Activated T-helper 9 cell treated with anti-CD3 and anti-CD28 coated beads, Interleukin-2, amount 50 U/mL, for 16 hours (primary cell): Measurements from ENCODE around the gene ERO1A.
"Not testable (repeated sequence)": the region's sequence is repeated elsewhere in the genome, so short reads cannot be mapped to it uniquely, and the experiment has no call there.

ENCODE experiments used
- DNase-seq: peaks from one replicate; pipeline ENCODE4 v3.0.0-alpha.2; 2020; ENCODE audit warnings: low read depth

Gene ERO1A, protein sequence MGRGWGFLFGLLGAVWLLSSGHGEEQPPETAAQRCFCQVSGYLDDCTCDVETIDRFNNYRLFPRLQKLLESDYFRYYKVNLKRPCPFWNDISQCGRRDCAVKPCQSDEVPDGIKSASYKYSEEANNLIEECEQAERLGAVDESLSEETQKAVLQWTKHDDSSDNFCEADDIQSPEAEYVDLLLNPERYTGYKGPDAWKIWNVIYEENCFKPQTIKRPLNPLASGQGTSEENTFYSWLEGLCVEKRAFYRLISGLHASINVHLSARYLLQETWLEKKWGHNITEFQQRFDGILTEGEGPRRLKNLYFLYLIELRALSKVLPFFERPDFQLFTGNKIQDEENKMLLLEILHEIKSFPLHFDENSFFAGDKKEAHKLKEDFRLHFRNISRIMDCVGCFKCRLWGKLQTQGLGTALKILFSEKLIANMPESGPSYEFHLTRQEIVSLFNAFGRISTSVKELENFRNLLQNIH

GRCh38 chr14:52695481-52696091 is at the start of gene ERO1A:
Gene ERO1A, minus strand, starts transcription at chr14:52695558. Its CDS starts 77 bp downstream, at chr14:52695481.
- peak; percentile 53 for DNase-seq

DNA sequence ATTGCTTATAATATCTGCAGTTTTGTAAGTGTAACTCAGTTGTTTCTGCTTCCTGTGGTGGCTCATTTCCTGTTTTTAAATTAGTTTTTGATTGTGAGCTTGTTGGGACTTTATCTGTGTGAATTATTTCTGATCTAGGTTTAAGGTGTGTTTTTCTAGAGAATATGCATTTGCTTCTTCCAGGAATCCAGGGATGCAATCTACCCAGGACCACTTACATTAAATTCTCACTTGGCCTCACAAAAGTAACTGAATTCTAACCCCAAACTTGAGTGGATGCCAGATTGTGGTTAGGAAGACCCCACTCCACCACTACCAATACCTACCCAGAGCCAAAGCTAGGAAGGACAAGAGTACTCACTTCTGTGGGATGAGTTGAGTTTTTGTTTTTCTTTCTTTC is 46.5 kb upstream of the ERO1A start:
- no peak for DNase-seq

DNA sequence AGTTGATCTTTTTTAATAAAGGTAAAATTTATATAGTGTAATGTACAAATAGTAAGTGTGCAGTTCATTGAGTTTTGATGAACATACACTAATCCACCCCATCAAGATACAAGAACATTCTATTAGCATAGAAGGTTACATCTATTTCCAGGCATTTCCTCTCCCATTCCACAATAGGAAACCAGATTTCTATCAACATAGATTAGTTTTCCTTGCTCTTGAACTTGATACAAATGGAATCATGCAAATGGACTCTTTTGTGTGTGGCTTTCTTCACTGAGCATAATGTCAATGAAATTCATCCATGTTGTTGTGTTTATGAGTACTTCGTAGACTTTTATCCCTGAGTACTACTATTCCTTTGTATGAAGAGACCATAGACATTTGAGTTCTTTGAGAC is 45.4 kb upstream of the ERO1A start:
- DNase-seq = no peak

DNA sequence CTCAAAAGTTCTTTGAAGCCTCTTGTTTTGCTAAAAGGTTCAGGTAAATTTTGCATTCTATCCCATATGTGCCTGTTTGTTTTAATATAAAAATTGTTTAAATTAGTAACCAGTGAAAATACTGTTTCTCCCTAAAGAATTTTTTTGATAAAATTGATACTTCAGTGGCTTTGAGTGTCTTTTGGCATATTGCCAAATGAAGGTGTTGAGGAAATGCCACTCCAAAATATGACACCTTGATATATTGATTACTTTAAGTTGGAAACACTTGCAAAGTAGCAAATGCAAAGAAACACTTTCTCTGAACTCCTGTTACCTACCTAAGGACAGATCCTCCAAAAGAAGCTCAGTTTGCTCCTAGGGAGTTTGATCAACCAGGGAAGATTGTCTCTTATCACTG is 43.1 kb upstream of the ERO1A start:
- DNase-seq = no peak

DNA sequence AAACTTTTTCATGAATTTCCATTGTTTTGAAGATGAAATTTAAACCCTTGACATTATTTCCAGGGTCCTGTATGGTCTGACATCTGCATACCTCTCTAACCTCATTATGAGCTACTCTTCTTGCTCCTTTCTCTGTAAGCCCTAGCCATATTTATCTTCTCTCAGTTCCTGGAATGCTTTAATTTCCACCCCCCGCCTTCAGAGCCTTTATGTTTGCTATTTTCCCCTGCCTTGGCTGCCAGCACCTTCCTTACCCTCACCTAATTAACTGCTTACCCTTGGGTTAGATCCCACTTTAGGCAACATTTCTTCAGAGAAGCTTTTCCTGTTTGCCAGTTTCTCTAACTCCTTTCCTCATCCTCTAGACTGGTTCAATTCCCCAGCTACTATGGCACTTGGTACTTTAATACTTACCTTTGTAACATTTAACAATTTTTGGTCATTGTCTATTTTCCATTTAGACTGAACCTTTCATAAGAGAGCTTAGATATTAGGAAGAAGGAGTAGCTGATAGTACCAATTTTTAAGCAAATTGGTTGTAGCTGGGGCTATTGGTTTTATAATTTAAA is 40.6 kb upstream of the ERO1A start:
- DNase-seq = no peak

DNA sequence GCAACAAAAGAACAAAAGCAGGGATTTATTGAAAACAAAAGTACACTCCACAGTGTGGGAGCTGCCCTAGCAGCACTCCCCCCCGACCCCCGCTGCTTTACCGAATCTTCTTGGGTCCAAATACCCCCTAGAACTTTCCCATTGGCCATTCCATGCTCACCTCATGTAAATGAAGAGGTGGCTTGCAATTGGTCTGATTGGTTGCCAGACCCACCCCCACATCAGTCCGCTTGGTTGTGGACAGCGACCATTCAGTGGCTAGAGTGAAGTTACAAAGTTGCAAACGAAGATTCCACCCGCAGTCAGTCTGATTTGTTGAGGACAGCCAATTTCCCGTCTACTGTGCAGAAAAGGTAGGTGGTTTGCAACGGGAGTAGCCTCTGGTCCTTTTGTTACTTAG is 38.5 kb upstream of the ERO1A start:
- no peak for DNase-seq

DNA sequence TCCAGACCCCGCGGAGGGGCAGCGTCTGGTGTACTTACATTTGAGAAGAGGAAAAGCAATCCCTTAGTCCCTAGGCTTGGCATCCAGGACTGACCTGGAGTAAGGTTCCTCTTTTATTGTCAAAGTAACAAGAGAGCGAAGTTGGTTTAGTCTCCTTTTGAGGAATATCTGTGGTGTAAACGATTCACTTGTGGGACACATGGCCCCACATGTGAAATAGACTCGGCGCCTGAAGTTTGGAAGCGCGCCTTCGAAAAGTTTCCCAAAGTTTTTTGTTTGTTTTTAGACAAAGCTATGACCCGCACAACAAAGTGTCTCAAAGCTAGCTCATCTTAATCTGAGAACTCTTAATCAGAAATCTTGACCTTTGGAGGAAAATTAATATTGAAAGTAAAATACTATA is 35.4 kb upstream of the ERO1A start:
- no peak for DNase-seq

- DNase-seq = peak; percentile 97
These were observed 34.8 kb upstream of the ERO1A start, which contains the start of gene STYX for GRCh38 chr14:52729925-52730708. Gene STYX, plus strand, starts transcription at chr14:52730166. Its CDS starts 309 bp downstream, at chr14:52730475.

- no peak for DNase-seq
These were observed 34.2 kb upstream of the ERO1A start for GRCh38 chr14:52729585-52729924.

DNA sequence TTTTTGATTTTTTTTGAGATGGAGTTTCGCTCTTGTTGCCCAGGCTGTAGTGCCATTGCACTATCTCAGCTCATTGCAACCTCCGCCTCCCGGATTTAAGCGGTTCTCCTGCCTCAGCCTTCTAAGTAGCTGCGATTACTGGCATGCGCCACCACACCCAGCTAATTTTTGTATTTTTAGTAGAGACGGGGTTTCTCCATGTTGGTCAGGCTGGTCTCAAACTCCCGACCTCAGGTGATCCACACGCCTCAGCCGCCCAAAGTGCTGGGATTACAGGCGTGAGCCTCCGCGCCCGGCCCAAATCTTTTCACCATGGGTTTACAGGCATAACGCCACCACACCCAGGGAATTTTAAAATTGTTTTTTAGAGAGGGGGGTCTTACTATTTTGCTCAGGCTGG is 33.7 kb upstream of the ERO1A start:
- not testable (repeated sequence) for DNase-seq

- not testable (repeated sequence) for DNase-seq
These were observed 32.2 kb upstream of the ERO1A start for GRCh38 chr14:52727509-52727908.

DNA sequence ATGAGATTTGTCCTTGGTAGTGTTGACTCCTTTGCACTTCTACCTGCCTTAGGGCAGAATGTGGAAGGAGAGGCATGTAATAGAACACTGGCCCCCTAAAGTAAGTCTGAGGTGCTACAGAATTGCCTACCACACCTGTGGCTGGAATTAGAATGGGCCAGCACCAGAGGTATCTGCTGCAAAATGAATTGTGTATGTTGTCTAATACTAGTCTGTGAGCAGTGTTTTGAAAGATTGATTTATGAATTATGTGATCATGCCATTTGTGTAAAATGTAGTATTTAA is 28.9 kb upstream of the ERO1A start:
- DNase-seq = no peak

- no peak for DNase-seq
These were observed 28.4 kb upstream of the ERO1A start for GRCh38 chr14:52723514-52724359.

- no peak for DNase-seq
These were observed 20.8 kb upstream of the ERO1A start for GRCh38 chr14:52716155-52716554.

GRCh38 chr14:52711666-52712065 is 16.3 kb upstream of the ERO1A start:
- no peak for DNase-seq

DNA sequence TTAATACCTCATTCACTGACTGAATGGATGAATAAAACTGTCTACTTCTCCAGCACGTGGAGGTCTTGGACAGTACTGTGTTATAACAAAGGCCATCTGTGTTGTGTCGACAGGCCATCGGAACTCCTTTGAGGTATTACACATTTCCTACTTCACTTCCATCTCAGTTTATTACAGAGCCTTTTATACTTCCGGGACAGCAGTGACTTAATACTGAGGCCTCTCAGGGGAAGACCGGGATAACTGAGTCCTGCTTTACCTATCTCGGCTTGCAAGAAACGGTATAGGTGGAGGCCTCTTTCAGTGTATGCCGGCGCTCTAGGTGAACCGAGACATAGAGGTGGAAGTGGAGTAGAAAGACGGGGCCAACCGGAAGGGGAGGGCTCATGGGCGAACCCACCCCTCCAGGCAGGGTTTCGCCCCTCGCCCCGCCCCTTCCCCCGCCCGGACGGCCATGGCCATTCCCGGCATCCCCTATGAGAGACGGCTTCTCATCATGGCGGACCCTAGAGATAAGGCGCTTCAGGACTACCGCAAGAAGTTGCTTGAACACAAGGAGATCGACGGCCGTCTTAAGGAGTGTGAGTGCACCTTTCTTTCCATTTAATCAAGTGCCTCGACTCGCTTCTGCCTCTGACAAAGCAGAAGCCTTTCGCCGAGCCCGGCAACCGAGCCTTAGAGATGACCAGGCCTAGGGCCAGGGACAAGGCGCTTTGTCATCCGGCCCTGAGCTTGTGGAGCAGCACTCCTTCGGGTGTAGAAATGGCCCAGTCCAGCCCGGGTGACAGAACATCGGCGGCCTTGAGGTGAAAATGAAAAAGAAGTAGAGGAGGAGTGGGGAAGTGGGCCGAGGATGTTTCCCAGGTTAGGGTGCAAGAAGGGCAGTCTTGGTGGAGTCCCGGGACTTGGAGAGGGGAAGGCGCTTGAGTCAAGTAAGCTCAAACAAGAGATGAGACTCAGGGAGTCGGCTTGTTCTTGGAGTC is 11.7 kb upstream of the ERO1A start, which contains the start of gene PSMC6:
TSS of gene PSMC6 (plus strand) at position 477 of the 983 bp plus-strand sequence. CDS start at position 497, 20 bp downstream.
- DNase-seq = peak; percentile 93

- DNase-seq = peak; percentile 18
These were observed 10.9 kb upstream of the ERO1A start for GRCh38 chr14:52706286-52706685.

DNA sequence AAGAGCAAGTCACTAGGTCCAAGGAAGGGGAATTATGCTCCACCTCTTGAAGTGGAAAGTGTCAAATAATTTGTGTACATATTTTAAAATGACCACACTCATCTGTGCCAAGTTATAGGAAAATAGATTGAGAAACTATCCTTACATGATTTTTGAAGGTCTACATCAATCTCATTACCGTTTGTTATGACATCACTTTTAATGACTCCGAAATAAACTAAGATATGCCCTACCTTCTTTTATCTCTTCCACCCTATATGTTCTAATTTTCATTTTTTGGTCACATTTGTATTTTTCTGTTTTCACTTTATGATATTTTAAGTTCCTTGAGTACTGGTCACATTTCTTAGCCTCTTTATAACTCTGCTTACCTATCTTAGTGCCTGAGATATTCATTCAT is 8.3 kb upstream of the ERO1A start:
- no peak for DNase-seq

DNA sequence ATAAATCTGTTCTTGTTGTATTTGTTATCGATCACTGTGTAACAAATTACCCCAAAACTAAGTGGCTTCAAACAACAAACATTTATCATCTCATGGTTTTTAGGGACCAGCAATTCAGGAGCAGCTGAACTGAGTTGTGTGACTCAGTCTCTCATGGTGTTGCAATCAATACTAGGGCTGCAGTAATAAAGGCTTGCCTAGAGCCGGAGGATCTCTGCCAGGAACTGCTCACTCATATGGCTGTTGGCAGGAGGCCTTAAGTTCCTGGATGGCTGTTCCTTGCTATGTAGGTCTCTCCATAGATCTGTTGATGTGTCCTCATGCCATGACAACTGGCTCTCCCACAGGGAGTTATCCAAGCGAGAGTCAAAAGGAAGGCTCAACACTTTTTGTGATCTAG is 7.9 kb upstream of the ERO1A start:
- no peak for DNase-seq

DNA sequence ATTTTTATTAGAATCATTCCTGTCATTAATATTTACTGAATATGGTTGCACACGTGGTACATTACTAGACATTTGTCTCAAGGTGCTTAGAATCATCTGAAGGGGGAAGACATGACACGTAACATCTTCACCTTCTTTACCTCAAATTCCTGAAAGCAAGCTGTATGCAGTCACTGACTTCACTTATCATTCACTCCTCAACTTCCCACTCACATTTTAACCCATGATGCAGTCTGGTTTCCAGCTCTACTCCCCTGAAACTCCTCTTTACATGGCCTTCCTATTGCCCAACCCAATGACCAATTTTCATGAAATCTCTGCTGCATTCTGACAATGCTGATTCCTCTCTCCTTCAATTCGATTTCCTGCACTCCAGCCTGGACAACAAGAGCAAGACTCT is 5.9 kb upstream of the ERO1A start:
- DNase-seq = no peak
